ENCODE results near the gene MYO6.

MYO6 gene

GRCh38 chr6:75830959-75831885, 82.2 kb downstream of the MYO6 start:
- DNase-seq = peak; percentile 26

- DNase-seq = no peak
Measured at GRCh38 chr6:75834447-75834846, 85.4 kb downstream of the MYO6 start.

- no peak for DNase-seq
Measured at GRCh38 chr6:75842191-75842590, 93.2 kb downstream of the MYO6 start.

- DNase-seq = no peak
Measured at GRCh38 chr6:75842732-75843131, 93.7 kb downstream of the MYO6 start.

- no peak for DNase-seq
Measured at GRCh38 chr6:75843396-75843795, 94.4 kb downstream of the MYO6 start.

- no peak for DNase-seq
Measured at GRCh38 chr6:75848274-75848673, 99.2 kb downstream of the MYO6 start.

GRCh38 chr6:75849329-75850025, 100.4 kb downstream of the MYO6 start:
- DNase-seq = no peak

GRCh38 chr6:75850026-75850833, 101.2 kb downstream of the MYO6 start:
- DNase-seq = no peak

GRCh38 chr6:75852721-75853120, 103.7 kb downstream of the MYO6 start:
- DNase-seq = no peak

- DNase-seq = no peak
Measured at GRCh38 chr6:75853806-75854205, 104.8 kb downstream of the MYO6 start.

- DNase-seq = peak; percentile 35
Measured at GRCh38 chr6:75855052-75855451, 106.0 kb downstream of the MYO6 start.

GRCh38 chr6:75856902-75857301, 107.9 kb downstream of the MYO6 start:
- no peak for DNase-seq

- no peak for DNase-seq
Measured at GRCh38 chr6:75863001-75863400, 114.0 kb downstream of the MYO6 start.

GRCh38 chr6:75863784-75864183, 114.7 kb downstream of the MYO6 start:
- DNase-seq = no peak

GRCh38 chr6:75864446-75864845, 115.4 kb downstream of the MYO6 start:
- DNase-seq = no peak

- DNase-seq = no peak
Measured at GRCh38 chr6:75870389-75870788, 121.3 kb downstream of the MYO6 start.

GRCh38 chr6:75874224-75874623, 125.2 kb downstream of the MYO6 start:
- no peak for DNase-seq

- DNase-seq = no peak
Measured at GRCh38 chr6:75876152-75876551, 127.1 kb downstream of the MYO6 start.

GRCh38 chr6:75880305-75880704, 131.3 kb downstream of the MYO6 start:
- DNase-seq = no peak

- no peak for DNase-seq
Measured at GRCh38 chr6:75882734-75883133, 133.7 kb downstream of the MYO6 start.

GRCh38 chr6:75884822-75885221, 135.8 kb downstream of the MYO6 start:
- no peak for DNase-seq

GRCh38 chr6:75892384-75892783, 143.3 kb downstream of the MYO6 start:
- DNase-seq = no peak

GRCh38 chr6:75893058-75893775, 144.2 kb downstream of the MYO6 start:
- no peak for DNase-seq
